Breast epithelium (tissue), 3 donors: ENCODE results near the gene DYNC1H1.

Source experiments
- CTCF ChIP-seq, 3 donors: fragments of 450-650 bp; IDR thresholded peaks; one replicate each; pipeline ENCODE4 v1.5.1; 2016 to 2017; ENCODE audit warnings: antibody characterized with exemption in 3 of 3, mild to moderate bottlenecking in 3 of 3, moderate library complexity in 3 of 3
- POLR2A ChIP-seq: fragments of 450-650 bp; IDR thresholded peaks from one replicate; pipeline ENCODE4 v1.6.1; 2016; ENCODE audit warnings: antibody characterized with exemption, mild to moderate bottlenecking, moderate library complexity

- no peak for TF ChIP-seq CTCF (IDR thresholded peaks at IDR 0.05)
- TF ChIP-seq POLR2A: no peak
These were observed 110.8 kb downstream of the DYNC1H1 start for GRCh38 chr14:102075155-102075554.
